Upper lobe of left lung (tissue), 6 donors: ENCODE data around the gene DNTTIP2. TPM values are rescaled to one million over a fixed set of nuclear protein-coding genes. Genes with fewer than 3 reads are reported as not detected.

Experiments
- ATAC-seq, 2 donors: fragments of 200-7000 bp; cut with Tn5 transposase; one replicate each; pipeline ENCODE4 v1.9.1; 2022; ENCODE audit warnings: mild to moderate bottlenecking in 2 of 2, moderate library complexity in 2 of 2; ENCODE audit not compliant: low FRiP score in 2 of 2
- DNase-seq, 2 donors: peaks; one replicate each; pipeline ENCODE4 v3.0.0-alpha.2; 2019 to 2020
- H3K27ac ChIP-seq, 4 donors: fragments of 200-600 bp; sonication (generic); one replicate each; pipeline ENCODE4 v1.5.1; 2016 to 2019
- H3K27me3 ChIP-seq, 4 donors: fragments of 200-600 bp; sonication (generic); one replicate each; pipeline ENCODE4 v1.5.1; 2017 to 2019
- H3K36me3 ChIP-seq, 4 donors: fragments of 200-600 bp; sonication (generic); one replicate each; pipeline ENCODE4 v1.5.1; 2016 to 2019
- H3K4me1 ChIP-seq, 4 donors: fragments of 200-600 bp; sonication (generic); one replicate each; pipeline ENCODE4 v1.5.1; 2018 to 2019
- H3K4me3 ChIP-seq, 4 donors: fragments of 200-600 bp; sonication (generic); one replicate each; pipeline ENCODE4 v1.5.1; 2017 to 2019; ENCODE audit warnings: mild to moderate bottlenecking in 2 of 4, moderate library complexity in 1 of 4
- H3K9me3 ChIP-seq, 4 donors: fragments of 200-600 bp; sonication (generic); one replicate each; pipeline ENCODE4 v1.5.1; 2018 to 2019
- EP300 ChIP-seq, 4 donors: sonication (generic); formaldehyde crosslinking; IDR thresholded peaks; one replicate each; pipeline ENCODE4 v1.5.1; 2017; ENCODE audit warnings: antibody characterized with exemption in 4 of 4, control low read depth in 2 of 4
- POLR2A ChIP-seq, 4 donors: fragments of 450-650 bp; IDR thresholded peaks; one replicate each; pipeline ENCODE4 v1.5.1; 2016 to 2017; ENCODE audit warnings: antibody characterized with exemption in 4 of 4, mild to moderate bottlenecking in 2 of 4
- POLR2AphosphoS5 ChIP-seq, 2 donors: sonication (generic); formaldehyde crosslinking; IDR thresholded peaks; one replicate each; pipeline ENCODE4 v1.5.1; 2017; ENCODE audit warnings: antibody characterized with exemption in 2 of 2
- WGBS, 2 donors: methylation state at CpG; one replicate each; pipeline ENCODE4 v1.1.5; 2017 to 2018; 5-methylcytosine and 5-hydroxymethylcytosine counted together
- total RNA-seq, 6 donors: library from RNA; depleted of rRNA in 4 of 6; stranded (reverse); fragments of >200 nt in 4 of 6; gene quantifications; one replicate each; pipeline versions ENCODE4 v1.1.0 to v1.2.1, GENCODE V29; 2016 to 2021
- TF ChIP-seq, protein P1 (sequence below), 6 experiments: fragments of 450-650 bp in 4 of 6; fragments of 200-600 bp in 2 of 6; sonication (generic) in 2 of 6; IDR thresholded peaks; one replicate each; pipeline ENCODE4 v1.5.1; 2016 to 2019; ENCODE audit warnings: antibody characterized with exemption in 6 of 6
- donor health status: DM: no; HTN: no; CAD: no; lungs with moderate emphysema.
- donor health status: DM: no; HTN: yes; CAD: no; lungs with severe emphysema.

The DNTTIP2 gene
- total RNA-seq, 6 donors from 2014 or later, result 14.4 to 43.7 (median 33.2) TPM

DNA sequence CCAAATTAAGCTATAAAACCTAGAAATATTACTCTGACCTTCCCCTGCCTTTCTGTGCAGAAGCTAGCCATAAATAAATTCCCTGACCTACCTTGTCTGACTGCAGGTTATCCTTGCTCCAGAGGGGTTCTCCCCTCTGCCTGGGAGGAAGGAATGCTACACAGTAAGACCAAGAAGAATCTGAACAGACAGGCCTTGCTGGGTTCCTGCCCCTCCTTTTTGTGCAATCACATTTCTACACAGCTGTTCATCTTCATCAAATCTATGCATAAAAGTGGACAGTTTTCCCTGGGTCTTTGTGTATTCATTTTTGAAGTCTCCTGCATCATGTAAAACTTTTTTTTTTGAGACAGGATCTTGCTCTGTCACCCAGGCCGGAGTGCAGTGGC lies 50.6 kb downstream of the DNTTIP2 start:
- Histone ChIP-seq H3K4me1 (no peaks in the 10 kb centered on the region), H3K4me3 (no peak overlapping the region), H3K27ac (no peak overlapping the region), H3K27me3 (no peaks in the 10 kb centered on the region), H3K36me3 (no peaks in the 10 kb centered on the region), H3K9me3 (peaks cover 0 to 10% (median 5%) of the 10 kb centered on the region in 4 donors)
- WGBS, 2 donors, result 96 to 100% methylated on average over 1 of the region's 1 CpG
- TF ChIP-seq POLR2A (IDR thresholded peaks at IDR 0.05) (no peak), POLR2AphosphoS5 (IDR thresholded peaks at IDR 0.05) (no peak), EP300 (IDR thresholded peaks at IDR 0.05) (no peak)
- TF ChIP-seq, protein P1, sequence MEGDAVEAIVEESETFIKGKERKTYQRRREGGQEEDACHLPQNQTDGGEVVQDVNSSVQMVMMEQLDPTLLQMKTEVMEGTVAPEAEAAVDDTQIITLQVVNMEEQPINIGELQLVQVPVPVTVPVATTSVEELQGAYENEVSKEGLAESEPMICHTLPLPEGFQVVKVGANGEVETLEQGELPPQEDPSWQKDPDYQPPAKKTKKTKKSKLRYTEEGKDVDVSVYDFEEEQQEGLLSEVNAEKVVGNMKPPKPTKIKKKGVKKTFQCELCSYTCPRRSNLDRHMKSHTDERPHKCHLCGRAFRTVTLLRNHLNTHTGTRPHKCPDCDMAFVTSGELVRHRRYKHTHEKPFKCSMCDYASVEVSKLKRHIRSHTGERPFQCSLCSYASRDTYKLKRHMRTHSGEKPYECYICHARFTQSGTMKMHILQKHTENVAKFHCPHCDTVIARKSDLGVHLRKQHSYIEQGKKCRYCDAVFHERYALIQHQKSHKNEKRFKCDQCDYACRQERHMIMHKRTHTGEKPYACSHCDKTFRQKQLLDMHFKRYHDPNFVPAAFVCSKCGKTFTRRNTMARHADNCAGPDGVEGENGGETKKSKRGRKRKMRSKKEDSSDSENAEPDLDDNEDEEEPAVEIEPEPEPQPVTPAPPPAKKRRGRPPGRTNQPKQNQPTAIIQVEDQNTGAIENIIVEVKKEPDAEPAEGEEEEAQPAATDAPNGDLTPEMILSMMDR (IDR thresholded peaks at IDR 0.05), result no peak
- DNase-seq (no peak), ATAC-seq (no peak)

DNA sequence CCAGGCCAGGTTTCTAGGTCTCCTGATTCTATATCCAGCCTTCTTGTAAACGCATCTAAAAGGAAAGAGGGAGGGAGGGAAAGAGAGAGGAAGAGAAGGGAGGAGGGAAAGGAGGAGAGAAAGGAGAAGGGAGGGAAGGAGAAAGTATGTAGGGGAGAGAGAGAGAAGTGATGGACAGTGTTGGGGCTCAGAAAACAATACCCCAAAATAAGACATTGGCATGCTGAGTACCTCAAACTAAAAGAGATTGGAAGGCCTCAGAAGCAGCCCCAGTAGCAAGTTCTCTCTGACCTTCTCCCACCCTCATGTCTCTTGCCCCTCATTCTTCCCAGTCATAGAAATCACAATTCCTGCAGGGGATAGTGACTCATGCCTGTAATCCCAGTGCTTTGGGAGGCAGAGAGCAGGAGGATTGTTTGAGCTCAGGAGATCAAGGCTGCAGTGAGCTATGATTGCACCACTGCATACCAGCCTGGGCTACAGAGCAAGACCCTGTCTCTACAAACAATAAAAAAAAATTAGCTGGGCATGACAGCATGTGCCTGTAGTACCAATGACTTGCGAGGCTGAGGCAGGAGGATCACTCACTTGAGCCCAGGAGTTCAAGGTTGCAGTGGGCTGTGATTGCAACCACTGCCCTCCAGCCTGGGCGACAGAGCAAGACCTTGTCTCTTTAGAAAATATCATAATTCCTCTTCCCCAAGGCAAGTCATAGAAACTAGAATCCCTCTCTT lies 51.2 kb downstream of the DNTTIP2 start:
- no peak for TF ChIP-seq POLR2AphosphoS5 (IDR thresholded peaks at IDR 0.05)
- TF ChIP-seq EP300 (IDR thresholded peaks at IDR 0.05), result no peak
- TF ChIP-seq, protein P1 (IDR thresholded peaks at IDR 0.05), result no peak
- TF ChIP-seq POLR2A (IDR thresholded peaks at IDR 0.05), result no peak
- 91 to 94% methylated on average over 3 of the region's 3 CpGs for WGBS, 2 donors
- H3K4me1 ChIP-seq, result no peaks in the 10 kb centered on the region
- no peaks in the 10 kb centered on the region for H3K27me3 ChIP-seq
- ATAC-seq (no peak), DNase-seq (no peak)
- peaks cover 0 to 6% (median under 1%) of the 10 kb centered on the region in 4 donors for H3K9me3 ChIP-seq
- H3K4me3 ChIP-seq, result no peak overlapping the region
- H3K27ac ChIP-seq, result no peak overlapping the region
- H3K36me3 ChIP-seq, result no peaks in the 10 kb centered on the region

DNA sequence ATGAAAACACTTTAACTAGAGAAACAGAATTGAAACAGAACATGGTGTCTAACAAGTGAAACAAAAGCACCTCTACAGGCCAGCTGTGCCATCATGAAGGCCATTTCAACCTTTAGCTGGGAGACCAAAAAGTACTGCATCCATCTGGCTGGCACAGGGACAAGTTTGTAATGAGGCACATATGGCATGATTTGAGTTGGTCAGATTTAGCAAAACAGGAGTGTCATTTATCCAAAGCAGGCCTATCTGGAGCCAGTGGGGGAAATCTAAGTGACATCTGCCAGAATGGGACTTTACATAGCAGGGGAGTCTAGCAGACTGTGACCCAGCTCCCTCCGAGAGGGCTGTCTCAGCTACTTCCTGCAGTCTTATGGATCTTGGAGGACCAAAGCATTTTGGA lies 51.9 kb downstream of the DNTTIP2 start:
- TF ChIP-seq POLR2A (IDR thresholded peaks at IDR 0.05) (no peak), EP300 (IDR thresholded peaks at IDR 0.05) (no peak), POLR2AphosphoS5 (IDR thresholded peaks at IDR 0.05) (no peak)
- TF ChIP-seq, protein P1 (IDR thresholded peaks at IDR 0.05), result no peak
- 58% methylated on average over 1 of the region's 1 CpG; no CpG with 5 or more reads in 1 of the 2 donors for WGBS, 2 donors

DNA sequence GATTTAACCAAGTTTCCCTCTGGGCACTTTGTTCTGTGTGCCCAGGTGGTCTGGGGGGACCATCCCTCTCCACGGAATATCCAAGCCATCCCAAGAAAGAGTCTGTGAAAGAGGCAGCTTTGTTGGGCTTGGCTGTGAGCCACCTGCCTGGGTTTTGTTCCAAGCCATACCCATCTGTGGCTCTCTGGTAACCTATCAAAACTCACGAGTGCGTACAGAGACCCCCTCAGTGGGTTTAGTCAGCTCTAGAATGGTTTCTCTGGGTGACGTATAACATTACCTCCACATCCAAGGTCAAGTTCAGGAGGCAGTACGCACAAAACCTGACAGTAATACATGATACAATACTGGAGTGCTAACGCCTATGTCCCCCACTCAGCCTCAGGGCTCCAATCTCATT lies 54.2 kb downstream of the DNTTIP2 start:
- WGBS, 2 donors, result 92% methylated on average over 6 of the region's 6 CpGs; no CpG with 5 or more reads in 1 of the 2 donors
- no peaks in the 10 kb centered on the region for H3K36me3 ChIP-seq
- no peaks in the 10 kb centered on the region for H3K27me3 ChIP-seq
- DNase-seq, result no peak
- H3K27ac ChIP-seq, result no peak overlapping the region
- no peaks in the 10 kb centered on the region for H3K4me1 ChIP-seq
- TF ChIP-seq, protein P1 (IDR thresholded peaks at IDR 0.05), result no peak
- no peak for TF ChIP-seq EP300 (IDR thresholded peaks at IDR 0.05)
- no peak for TF ChIP-seq POLR2A (IDR thresholded peaks at IDR 0.05)
- TF ChIP-seq POLR2AphosphoS5 (IDR thresholded peaks at IDR 0.05), result no peak
- ATAC-seq, result no peak
- H3K4me3 ChIP-seq, result no peak overlapping the region
- no peaks in the 10 kb centered on the region for H3K9me3 ChIP-seq

More for the DNA sequence above, 51.9 kb downstream of the DNTTIP2 start:
- Histone ChIP-seq H3K9me3 (no peaks in the 10 kb centered on the region), H3K4me3 (no peak overlapping the region), H3K27ac (no peak overlapping the region), H3K4me1 (no peaks in the 10 kb centered on the region), H3K27me3 (no peaks in the 10 kb centered on the region), H3K36me3 (no peaks in the 10 kb centered on the region)
- ATAC-seq (no peak), DNase-seq (no peak)
